ENCODE data around the gene CCDC152.

DNA sequence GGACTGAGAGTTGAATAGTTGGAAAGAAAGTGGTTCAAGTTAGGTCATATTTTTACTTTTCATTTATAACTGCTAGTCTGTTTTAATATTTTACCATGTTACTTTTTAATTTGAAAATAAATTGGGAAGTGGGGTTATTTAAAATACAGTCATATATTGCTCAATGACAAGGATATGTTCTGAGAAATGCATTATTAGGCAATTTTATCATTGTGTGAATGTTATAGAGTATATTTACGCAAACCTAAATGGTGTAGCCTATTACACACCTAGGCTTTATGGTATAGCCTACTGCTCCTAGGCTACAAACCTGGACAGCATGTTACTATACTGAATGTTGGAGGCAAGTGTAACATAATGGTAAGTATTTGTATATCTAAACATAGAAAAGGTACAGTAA is 5.2 kb downstream of the CCDC152 start:
- TF ChIP-seq, protein P1, sequence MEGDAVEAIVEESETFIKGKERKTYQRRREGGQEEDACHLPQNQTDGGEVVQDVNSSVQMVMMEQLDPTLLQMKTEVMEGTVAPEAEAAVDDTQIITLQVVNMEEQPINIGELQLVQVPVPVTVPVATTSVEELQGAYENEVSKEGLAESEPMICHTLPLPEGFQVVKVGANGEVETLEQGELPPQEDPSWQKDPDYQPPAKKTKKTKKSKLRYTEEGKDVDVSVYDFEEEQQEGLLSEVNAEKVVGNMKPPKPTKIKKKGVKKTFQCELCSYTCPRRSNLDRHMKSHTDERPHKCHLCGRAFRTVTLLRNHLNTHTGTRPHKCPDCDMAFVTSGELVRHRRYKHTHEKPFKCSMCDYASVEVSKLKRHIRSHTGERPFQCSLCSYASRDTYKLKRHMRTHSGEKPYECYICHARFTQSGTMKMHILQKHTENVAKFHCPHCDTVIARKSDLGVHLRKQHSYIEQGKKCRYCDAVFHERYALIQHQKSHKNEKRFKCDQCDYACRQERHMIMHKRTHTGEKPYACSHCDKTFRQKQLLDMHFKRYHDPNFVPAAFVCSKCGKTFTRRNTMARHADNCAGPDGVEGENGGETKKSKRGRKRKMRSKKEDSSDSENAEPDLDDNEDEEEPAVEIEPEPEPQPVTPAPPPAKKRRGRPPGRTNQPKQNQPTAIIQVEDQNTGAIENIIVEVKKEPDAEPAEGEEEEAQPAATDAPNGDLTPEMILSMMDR (IDR thresholded peaks at IDR 0.05; ENCODE audit: insufficient read depth, low read length), result no peak
- TF ChIP-seq POLR2AphosphoS5 (IDR thresholded peaks at IDR 0.05; ENCODE audit: low read depth) (no peak), GABPA (IDR thresholded peaks at IDR 0.05; ENCODE audit: low read depth) (no peak), SPI1 (IDR thresholded peaks at IDR 0.05; ENCODE audit: borderline replicate concordance, low read depth) (no peak)

All from HL-60 (cell line).